NCI-H146 treated with DMSO at 0.1 percent for 48 hours (cell line): Measurements from ENCODE around the gene TMEM178B.
"Not testable (repeated sequence)": the region's sequence is repeated elsewhere in the genome, so short reads cannot be mapped to it uniquely, and the experiment has no call there.

Experiments
- DNase-seq: peaks from one replicate; lab custom pipeline; 2025; ENCODE audit not compliant: unreplicated experiment; lab: John Stamatoyannopoulos, UW

The TMEM178B gene

DNA sequence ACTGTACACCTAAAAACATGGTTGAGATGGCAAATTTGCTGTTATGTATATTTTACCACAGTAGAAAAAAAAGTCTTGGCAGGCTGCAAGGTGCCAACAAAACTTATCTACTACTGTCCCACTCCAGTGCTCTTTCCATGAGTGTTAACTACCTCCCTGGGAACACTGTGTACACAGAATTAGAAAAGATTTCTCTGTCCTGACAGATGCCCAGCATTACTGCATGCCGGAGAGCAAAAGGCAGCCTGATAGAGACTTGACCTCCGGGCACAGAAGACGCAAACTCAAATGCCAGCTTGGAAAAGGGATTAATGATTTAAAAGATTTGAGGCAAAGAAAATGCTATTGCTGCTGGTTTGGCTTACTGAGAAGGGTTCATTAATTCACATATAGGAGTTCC, 228.8 kb downstream of the TMEM178B start:
- DNase-seq = no peak

DNA sequence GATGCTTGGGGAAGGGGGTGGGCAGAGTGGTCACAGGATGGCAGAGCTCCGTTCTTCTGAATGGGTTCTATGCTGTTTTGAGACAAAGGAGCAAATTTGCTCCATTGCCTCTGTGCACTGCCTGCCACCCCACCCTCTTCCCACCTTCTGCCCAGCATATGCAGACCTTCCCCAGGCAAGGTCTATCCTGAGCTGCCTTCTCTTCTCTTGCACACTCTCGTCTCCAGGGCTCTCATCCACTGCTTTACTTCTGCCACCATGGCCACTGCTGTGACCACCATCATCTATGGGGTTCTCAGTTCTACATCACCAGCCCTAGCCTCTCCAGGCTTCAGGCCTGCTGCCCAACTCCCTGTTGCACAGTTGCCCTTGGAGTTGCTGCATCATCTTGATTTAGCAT, 230.4 kb downstream of the TMEM178B start:
- no peak for DNase-seq

DNA sequence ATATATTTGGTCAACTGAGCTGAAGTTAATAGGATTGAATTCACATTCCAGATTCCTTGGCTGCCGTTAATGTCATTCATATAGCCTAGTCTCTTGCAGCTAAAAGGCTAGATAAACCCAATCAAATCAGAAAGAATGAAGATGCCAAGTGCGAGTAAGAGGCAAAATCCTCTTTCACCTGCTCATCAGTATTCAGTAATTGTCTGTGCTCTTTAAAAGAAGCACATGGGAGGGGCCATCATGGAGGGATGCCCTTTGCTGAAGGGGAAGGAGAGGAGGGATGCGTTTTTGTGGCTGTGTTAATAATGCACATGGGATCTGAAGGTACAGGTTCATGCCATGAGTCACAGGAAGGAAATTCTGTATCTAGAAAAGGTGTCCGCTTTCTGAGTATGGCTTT, 232.2 kb downstream of the TMEM178B start:
- DNase-seq = no peak

DNA sequence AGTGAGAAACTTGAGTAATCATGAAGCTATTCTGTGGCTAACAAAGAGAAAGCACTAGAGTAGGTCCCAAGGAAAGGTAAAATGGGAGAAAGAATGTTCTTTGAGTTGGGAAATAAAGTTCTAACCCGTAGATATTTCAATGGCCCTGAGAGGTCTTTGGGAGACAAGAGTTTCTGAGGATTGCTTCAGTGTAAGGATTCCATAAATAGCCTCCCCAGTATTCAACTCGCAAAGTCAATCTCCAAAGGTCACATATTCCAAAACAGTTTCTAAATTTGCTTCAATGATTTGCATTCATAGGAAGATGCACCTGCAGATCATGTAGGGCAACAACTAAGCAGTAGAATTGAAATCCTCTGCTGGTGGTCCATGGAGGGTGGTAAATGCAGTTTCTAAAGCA, 238.5 kb downstream of the TMEM178B start:
- no peak for DNase-seq

DNA sequence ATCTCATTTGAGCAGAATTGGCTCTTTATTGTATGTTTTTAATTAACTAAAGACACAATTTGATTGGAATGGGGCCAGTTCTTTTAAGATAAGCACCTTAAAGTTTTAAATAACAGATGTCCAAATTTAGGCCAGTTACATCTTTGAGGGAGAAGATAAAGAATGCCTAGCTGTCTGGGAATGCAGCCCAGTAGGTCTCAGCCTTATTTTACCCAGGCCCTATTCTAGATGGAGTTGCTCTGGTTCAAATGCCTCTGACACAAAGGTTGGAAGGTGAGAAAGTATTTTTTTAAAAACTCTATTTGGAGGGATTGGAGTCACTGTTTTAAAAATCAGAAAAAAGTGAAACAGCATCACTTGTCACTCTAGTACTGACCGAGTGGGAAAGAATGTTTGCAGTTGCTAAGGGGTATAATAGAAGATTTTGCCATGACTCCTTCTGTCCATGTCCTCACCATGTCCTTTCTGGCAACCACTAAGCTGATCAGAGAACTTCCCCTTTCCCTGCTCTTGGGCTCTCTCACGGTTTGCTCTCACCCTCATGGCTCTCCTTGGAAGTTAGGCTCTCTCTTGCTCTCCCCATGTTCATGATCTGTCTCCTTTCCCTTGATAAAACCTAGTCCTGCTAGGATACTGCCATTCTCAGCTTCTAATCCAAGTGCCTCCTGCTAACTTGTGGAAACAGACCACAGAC, 239.1 kb downstream of the TMEM178B start:
- no peak for DNase-seq

DNA sequence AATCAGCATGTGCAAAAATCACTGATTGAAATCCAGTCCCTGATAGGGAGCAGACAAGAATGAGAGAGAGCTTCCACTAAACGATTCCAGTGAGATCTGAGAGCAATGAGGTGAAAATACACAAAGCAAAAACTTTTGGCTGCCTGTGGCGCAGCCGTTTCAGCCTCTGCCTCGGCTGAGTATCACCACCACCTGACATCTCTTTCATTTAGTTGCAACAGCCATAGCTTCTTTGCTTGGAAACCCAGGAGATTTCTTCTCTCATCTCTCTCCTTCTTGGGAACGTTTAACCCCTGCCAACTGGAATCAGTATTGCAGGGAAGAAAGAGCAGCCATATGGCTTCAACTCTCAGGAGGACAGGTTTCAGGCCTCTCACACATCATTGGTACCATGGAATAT, 240.0 kb downstream of the TMEM178B start:
- DNase-seq = no peak

DNA sequence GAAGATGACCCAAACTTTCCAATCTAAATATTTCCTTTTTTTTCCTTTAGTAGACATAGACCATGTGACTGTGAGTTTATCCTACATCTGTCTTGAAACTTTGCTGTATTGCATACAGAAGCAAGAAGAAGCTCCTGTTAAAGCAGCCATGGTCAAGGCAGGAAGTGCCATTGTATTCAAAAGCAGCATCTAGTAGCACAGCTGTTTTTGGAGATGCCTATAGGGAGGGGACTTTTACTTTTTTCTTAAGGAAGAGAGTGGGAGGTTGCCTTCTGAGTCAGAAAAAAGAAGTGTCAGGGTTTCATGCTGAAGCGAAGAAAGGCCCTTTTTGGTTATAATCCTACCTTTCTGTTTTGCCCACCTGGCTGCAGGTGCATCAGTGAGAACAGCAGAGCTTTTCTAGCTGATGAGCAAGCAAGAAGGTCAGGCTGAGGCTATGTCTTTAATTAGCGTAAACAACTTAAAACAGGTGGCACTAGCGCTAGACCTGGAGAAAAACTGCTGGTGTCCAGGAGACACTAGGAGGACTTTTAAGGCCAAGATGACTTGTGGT, 243.2 kb downstream of the TMEM178B start:
- peak; percentile 12 for DNase-seq

DNA sequence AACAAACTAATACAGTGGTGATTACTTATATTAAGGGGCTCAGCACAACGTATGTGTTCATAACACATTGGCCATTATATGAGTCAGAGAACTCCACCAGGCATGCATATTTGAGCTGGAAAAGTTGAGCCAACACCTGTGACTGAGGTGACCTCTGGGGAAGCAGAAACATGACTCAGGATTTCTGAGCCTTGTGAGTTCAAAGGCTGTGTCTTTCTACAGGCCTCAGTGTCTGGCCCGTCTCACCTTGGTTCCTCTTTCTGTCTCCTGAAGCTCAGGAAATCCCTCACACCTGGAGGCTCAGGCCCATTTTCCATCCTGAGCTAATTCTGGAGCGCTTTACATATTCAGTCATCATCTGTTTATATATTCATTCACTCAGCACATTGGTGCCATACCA, 246.4 kb downstream of the TMEM178B start:
- DNase-seq = no peak

DNA sequence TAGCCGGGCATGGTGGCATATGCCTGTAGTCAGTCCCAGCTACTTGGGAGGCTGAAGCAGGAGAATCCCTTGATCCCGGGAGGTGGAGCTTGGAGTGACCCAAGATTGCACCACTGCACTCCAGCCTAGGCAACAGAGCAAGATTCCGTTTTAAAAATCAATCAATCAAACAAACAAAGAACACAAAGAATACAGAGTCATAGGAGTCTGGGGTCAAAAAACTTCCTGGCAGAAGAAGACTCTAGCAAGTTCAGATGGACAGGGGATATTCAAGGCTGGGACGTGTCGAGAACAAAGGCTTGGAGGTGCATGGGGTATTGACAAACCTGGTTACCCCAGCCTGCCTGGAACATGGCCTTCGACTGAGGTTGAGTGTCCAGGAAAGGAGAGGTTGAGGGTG, 248.5 kb downstream of the TMEM178B start:
- no peak for DNase-seq

DNA sequence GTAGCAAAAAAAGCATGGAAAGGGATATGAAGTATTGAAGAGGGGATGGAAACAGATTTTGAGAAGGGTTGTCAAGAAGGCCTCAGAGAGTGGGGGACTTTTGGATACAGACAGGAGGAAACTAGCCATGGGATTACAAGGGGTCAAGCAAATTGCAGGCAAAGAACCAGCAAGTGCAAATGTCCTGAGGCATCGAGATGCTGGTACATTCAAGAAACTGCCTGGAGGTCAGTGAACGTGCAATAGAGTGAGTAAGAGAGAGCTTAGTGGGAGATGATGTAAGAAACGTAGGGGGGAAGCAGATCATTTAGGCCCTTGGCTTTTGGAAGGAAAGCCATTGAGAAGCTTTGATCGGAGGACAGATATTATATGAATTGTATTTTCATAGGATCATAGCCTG, 250.0 kb downstream of the TMEM178B start:
- no peak for DNase-seq

DNA sequence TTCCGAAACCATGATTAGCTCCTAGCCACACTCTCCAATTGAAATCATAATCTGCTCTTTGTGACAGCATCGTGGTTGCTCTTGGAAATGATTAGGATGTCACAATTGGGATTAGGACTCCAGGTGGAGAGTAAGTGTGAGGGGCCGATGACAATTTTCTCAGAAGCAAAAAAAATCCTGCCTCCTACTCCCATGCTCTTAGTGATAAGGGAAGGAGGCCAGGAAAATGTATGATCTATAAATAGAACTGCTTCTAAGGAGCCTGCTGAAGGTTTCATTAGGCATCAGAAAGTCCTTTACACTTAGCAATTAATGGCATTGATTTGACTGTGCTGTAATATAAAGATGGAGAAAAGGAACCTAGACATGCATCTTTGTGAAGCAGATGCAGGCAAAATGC, 251.0 kb downstream of the TMEM178B start:
- DNase-seq = no peak

DNA sequence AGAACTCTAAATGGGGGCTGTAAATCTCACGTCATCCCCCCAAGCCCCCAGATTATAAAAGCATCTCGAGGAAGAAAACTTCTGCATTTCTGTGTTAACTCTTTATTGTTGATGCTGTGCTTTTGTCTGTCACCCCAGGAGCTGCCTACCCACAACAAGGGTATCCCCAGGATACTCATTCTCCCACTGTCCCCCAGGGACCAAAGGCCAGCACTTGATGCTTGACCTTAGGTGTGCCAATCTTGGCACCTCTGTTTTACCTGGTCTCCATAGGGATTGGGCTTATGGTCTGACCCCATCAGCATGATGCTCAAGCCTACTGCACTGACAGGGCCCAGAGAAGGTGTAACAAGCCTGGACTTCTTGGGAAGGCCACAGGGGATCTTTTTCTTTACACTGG, 251.4 kb downstream of the TMEM178B start:
- no peak for DNase-seq

DNA sequence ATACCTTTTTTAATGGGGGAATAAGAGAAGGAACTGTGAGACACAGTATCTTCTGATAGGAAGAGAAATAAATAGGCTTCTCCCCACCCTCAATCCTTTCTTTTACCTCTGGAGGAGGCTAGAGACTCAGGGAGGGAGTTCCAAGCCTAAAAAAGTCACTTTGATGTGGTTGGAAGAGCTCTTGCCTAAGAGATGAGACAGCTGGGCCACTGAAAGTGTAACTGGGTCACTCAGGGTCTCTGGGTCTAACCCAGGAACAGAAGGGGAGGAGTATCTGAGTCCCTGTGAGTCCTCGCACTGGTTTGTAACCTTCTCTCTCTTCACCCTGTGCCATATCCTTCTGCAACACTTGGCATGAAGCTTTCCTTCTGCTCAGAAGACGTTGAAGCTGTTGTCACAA, 254.4 kb downstream of the TMEM178B start:
- DNase-seq = no peak

DNA sequence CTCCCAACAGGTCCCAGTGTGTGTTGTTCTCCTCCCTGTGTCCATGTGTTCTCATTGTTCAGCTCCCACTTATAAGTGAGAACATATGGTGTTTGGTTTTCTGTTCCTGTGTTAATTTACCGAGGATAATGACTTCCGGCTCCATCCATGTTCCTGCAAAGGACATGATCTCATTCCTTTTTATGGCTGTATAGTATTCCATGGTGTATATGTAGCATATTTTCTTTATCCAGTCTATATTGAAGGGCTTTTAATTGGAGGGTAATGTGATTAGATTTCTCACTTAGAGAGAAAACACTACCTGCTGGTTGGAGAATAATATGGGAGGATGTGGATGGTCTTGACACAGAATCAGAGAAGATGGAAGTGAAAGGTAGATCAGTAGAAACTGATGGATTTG, 256.4 kb downstream of the TMEM178B start:
- DNase-seq = not testable (repeated sequence)

DNA sequence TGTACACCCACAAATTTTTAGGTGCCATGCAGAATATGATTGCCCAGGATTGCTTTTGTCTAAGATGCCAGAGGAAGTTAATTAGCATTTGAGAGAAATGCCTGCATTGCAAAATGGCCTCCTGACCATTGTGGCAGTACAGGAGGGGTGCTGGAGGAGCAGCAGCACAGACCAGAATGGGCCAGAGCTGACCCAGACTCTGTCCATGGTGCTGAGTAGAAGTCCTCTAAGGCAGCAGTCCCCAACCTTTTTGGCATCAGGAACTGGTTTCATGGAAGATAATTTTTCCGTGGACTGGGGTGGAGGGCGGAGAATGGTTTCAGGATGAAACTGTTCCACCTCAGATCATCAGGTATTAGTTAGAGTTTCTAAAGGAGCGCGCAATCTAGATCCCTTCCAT, 259.6 kb downstream of the TMEM178B start:
- no peak for DNase-seq

DNA sequence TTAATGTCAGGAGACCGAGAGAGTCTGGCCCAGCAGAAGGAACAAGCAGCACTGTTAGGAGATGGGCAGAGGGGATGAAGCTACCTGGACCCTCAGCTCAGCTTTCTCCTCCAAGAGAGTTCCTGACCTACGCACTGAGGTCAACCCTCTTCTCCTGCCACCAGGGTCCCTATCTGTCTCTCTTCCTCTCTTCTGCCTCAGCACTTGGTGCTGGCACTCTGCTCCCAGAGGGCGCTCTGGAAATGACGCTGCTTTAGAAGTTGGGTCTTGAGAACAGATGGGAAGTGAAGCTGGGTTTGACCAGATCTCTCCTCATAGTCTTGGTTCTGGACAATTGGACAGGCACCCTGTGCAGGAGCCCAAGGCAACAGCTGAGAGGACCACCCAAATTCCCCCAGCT, 261.3 kb downstream of the TMEM178B start:
- DNase-seq = no peak

DNA sequence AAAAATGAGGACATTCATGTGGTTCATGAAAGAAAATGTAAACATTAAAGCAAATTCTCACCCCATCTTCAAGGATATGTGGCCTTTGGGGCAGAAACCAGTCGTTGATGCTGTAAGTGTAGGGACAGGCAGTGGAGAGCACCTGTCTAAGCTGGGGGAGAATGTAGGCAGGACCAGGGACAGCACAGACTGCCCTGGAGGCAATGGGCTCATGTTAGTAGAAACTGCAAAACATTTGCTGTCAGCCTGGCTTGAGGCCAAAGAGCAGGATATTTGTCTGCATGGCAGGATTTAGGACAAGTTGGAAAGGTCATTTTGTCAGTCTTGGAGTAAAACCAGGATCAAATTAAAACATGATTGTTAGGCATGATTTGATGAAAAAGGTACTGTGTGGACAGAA, 265.7 kb downstream of the TMEM178B start:
- no peak for DNase-seq

DNA sequence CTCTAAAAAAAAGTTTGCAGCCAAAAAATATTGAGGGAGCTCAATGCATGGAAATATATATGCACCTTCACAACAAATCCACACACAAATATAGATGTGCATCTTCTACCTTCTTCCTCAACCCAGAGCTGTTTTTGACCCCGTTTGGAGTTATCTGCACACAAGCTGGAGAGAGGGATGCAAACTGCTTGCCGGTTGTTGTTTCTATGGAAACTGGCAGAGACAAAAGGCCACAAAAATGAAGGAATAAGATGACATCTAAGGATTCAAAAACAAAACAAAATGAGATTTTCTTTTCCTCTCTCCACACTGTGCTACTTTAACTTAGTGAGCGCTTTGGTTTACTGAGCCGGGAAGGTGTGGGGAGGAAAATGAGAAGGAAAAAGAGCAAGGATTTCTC, 267.1 kb downstream of the TMEM178B start:
- DNase-seq = no peak

DNA sequence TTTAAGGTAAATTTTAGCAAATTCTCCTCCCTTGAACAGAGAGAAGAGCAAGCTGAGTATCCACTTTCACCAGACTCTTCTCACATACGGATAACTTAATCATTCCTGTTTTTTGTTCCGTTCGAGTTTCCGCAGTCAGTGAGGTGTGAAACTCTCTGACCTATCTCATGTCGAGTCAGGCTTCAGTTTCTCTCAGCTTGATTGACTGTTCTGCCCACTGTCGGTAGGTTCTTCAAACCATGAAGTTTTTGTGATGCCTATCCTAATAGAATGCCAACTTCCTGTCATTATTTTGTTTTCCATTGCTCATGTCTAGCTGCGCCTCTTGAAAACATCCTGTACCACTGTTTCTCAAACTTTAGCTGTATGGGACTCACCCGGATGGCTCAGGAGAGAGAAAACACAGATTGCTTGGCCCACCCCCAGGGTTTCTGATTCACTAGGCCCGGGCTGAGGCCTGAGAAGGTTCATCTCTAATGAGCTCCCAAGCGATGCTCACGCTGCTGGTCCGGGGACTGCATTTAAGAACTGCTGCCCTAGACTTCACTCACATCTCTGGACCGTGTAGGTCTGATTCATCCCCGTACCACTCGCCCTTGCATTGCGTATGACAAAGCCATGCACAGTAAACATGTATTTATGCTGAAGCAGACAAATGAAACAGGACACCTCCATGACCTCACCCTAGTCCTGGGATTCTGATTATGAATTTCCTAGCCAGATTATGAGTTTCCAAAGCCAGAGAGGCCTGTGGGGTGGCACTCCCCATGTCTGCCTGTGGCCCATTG, 269.0 kb downstream of the TMEM178B start:
- DNase-seq = no peak

DNA sequence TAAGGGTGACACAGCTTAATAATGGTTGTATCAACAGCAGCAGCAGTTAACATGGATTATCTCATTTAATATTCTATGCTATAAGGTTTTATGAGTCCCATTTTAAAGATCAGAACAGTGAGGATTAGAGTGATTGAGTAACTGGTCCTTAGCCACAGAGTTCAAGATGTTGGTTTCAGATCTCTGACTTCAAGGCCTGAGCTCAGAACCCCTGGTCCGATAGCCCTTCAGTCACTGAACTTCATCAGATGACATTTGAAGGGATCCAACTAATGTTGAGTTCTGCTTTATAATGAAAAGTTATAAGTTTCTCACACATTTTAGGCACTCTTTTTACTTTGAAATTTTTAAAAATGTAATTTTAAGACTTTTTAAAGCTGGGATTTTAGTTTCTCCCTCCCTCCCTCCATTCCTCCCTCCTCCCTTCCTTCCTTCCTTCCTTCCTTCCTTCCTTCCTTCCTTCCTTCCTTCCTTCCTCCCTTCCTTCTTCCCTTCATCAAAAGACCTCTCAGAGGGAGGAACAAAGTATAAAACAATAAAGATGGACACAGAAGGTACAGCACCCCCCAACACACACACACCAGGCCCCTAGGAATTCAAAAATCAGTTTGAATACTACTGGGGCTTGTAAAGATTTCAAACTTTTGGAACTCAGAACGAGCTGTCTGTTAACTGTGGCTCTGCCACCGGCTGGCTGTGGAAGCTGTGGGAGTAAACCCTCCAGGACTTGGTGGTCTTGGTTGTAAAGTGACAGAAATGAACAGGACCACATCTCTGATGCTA, 270.5 kb downstream of the TMEM178B start:
- no peak for DNase-seq

DNA sequence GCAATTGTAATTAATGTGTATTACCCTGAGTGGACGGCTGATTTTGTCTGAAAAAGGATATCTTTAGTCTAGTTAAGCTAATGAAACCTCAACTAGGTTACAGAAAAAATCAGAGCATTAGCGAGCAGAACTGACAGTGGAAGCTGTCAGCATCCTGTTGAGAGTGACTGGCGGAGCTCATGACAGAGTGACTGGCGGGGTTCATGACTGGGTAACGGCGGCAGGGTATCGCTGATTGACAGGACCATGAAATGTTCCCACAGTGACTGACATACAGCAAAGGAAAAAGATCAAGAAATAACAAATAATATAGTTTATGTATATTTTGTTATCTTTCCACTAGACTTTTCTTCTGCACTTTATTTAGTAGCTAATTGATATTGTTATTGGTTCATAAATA, 274.9 kb downstream of the TMEM178B start:
- DNase-seq = no peak

DNA sequence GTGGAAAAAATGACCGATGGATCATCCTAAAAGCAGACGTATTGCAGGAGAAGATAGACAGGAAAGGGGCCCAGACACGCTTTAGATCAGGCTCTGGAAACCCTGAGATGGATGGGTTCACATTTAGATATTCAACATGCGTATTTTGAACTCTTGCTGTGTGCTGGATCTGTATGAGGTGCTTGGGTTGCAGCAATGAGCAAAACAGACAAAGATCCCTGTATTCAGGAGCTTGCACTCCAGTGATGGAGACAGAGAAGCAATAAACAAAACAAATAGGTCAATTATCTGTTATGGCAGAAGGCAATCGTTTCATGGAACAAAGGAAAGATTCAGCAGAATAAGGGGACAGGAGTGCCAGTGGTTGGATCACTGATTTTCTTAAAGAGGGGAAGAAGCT, 275.5 kb downstream of the TMEM178B start:
- no peak for DNase-seq
